Calu3 (cell line): ENCODE data around the gene CYP51A1. TPM values are rescaled to one million over a fixed set of nuclear protein-coding genes. Genes with fewer than 3 reads are reported as not detected.

Source experiments
- BruUV-seq: library from RNA; stranded (reverse); fragments of 400-500 nt; replicated peaks from 2 replicates; lab custom pipeline; 2021; lab: Mats Ljungman, UMichigan
- CTCF ChIA-PET: fragments of 300-600 bp; sonication (Branson Sonifier 250); formaldehyde crosslinking; loops from one replicate; lab custom pipeline; 2022; ENCODE audit warnings: antibody characterized with exemption; lab: Charles Lee
- DNase-seq: peaks from one replicate; pipeline ENCODE4 v3.0.0; 2022
- H3K27ac Mint-ChIP-seq: one replicate; pipeline ENCODE4 v1.8.0; 2022; ENCODE audit warnings: mixed read lengths; ENCODE audit not compliant: unreplicated experiment
- H3K27me3 Mint-ChIP-seq: one replicate; pipeline ENCODE4 v1.8.0; 2022; ENCODE audit warnings: mixed read lengths; ENCODE audit not compliant: unreplicated experiment
- H3K36me3 Mint-ChIP-seq: one replicate; pipeline ENCODE4 v1.8.0; 2022; ENCODE audit warnings: mild to moderate bottlenecking, moderate library complexity, mixed read lengths; ENCODE audit not compliant: insufficient read depth, unreplicated experiment
- H3K4me1 Mint-ChIP-seq: one replicate; pipeline ENCODE4 v1.8.0; 2022; ENCODE audit warnings: mild to moderate bottlenecking, low read depth, mixed read lengths; ENCODE audit not compliant: unreplicated experiment
- H3K4me3 Mint-ChIP-seq: one replicate; pipeline ENCODE4 v1.8.0; 2022; ENCODE audit warnings: mild to moderate bottlenecking, low read depth, moderate library complexity, mixed read lengths; ENCODE audit not compliant: unreplicated experiment
- H3K9me3 Mint-ChIP-seq: one replicate; pipeline ENCODE4 v1.8.0; 2022; ENCODE audit warnings: low read depth, mixed read lengths; ENCODE audit not compliant: unreplicated experiment
- CTCF ChIP-seq: fragments of 200-600 bp; IDR thresholded peaks from one replicate; pipeline ENCODE4 v1.8.0; 2022; ENCODE audit warnings: antibody characterized with exemption; ENCODE audit not compliant: unreplicated experiment
- intact Hi-C: fragments of 100-400 bp; cut with micrococcal nuclease; formaldehyde crosslinking; loops from one replicate; pipeline ENCODE4 v1.10.0; 2022; ENCODE audit not compliant: unreplicated experiment
- total RNA-seq: library from RNA; stranded (reverse); gene quantifications from 2 replicates; pipeline ENCODE4 v1.2.3, GENCODE V29; 2022

CYP51A1 gene
- total RNA-seq, 1 experiment from 2014 or later = 105 TPM

DNA sequence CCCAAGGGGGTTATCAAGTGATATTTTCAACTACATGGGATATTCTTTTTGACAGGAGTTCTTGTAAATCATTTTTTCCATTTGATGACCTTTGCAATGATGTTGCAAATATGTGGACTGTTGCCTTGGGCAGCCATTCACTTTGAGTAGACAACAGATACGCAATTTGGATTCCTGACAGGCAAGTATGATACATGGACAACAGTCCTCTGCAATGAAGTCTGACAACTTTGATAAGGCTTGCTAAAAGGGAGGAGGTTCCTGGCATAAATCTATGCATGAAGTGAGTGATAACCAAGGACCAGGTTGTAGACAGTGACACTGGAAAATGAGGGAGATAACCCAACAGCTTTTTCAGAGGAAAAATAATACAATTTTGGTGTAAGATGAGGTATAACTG, 27.0 kb upstream of the CYP51A1 start:
- TF ChIP-seq CTCF = no peak
- CTCF ChIA-PET = no interaction called here
- H3K36me3 Mint-ChIP-seq = no peaks in the 10 kb centered on the region
- H3K4me3 Mint-ChIP-seq = no peak overlapping the region
- H3K27ac Mint-ChIP-seq = no peak overlapping the region
- no peaks in the 10 kb centered on the region for H3K9me3 Mint-ChIP-seq
- no TSS peak for BruUV-seq
- no peaks in the 10 kb centered on the region for H3K4me1 Mint-ChIP-seq
- intact Hi-C loops = no loop called here
- no peak for DNase-seq
- H3K27me3 Mint-ChIP-seq = no peaks in the 10 kb centered on the region

DNA sequence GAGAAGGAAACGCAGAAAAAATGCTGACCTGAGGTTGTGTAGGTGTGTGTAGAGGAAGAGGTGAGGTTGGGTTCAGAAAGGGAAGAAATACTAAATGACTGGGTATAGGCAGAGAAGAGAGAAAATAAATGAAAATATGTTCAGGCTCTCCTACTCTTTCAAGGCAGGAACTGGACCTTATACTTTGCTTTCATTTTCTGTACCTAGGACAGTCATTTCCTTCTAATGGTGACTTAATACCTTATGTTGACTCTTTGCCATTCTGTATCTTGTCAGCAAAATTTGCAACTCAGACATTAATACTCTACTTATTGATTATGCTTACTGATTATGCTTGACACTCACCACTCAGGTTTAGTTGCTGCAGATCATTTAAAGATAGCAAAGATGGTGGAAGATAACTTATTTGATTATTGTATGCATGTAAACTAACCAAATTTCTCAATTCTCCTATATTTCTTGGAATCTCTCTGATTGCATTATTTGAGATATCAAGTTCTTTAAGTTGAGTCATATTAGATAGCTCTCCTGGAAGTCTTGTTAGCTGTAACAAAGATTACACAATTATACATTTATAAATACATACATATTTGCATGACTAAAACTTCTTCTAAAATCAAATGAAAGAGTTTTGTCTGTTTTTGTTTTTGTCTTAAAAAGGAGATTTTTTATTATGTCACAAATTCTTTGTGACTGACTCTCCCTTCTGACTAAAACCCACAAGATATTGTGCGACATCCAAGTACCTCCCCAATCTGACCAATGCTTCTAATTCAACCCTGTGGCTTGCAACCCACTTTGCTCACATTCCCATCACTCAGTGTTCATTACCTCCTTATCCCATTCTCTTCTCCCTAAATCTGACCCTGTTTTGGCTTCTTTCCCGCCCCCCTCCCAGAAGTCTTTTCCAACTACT, 24.6 kb upstream of the CYP51A1 start:
- Mint-ChIP-seq H3K36me3 (no peaks in the 10 kb centered on the region), H3K4me1 (no peaks in the 10 kb centered on the region), H3K27ac (no peak overlapping the region), H3K9me3 (no peaks in the 10 kb centered on the region), H3K27me3 (no peaks in the 10 kb centered on the region), H3K4me3 (no peak overlapping the region)
- BruUV-seq = no TSS peak
- CTCF ChIA-PET = no interaction called here
- TF ChIP-seq CTCF = no peak
- intact Hi-C loops = no loop called here
- DNase-seq = no peak

- no peak for DNase-seq
- no peaks in the 10 kb centered on the region for H3K9me3 Mint-ChIP-seq
- H3K27me3 Mint-ChIP-seq = no peaks in the 10 kb centered on the region
- no TSS peak for BruUV-seq
- H3K4me1 Mint-ChIP-seq = no peaks in the 10 kb centered on the region
- CTCF ChIA-PET = no interaction called here
- H3K4me3 Mint-ChIP-seq = no peak overlapping the region
- no peak overlapping the region for H3K27ac Mint-ChIP-seq
- TF ChIP-seq CTCF = no peak
- no peaks in the 10 kb centered on the region for H3K36me3 Mint-ChIP-seq
- intact Hi-C loops = no loop called here
Measured at GRCh38 chr7:92156990-92157389, 22.7 kb upstream of the CYP51A1 start.

GRCh38 chr7:92155108-92155739, 20.9 kb upstream of the CYP51A1 start:
- BruUV-seq = no TSS peak
- CTCF ChIA-PET = no interaction called here
- no peaks in the 10 kb centered on the region for H3K27me3 Mint-ChIP-seq
- intact Hi-C loops = no loop called here
- no peak for TF ChIP-seq CTCF
- no peaks in the 10 kb centered on the region for H3K4me1 Mint-ChIP-seq
- DNase-seq = no peak
- H3K27ac Mint-ChIP-seq = no peak overlapping the region
- no peak overlapping the region for H3K4me3 Mint-ChIP-seq
- H3K9me3 Mint-ChIP-seq = no peaks in the 10 kb centered on the region
- no peaks in the 10 kb centered on the region for H3K36me3 Mint-ChIP-seq
